Measurements from ENCODE around the gene ASIC5.

GRCh38 chr4:155799116-155799793 is 66.8 kb downstream of the ASIC5 start:
- TF ChIP-seq CTCF (IDR thresholded peaks at IDR 0.05): no peak
- no peak for TF ChIP-seq POLR2A (IDR thresholded peaks at IDR 0.05)
